DMS114 treated with DMSO at 0.1 percent for 48 hours (cell line): ENCODE results near the gene FOXP1.

Experiments used
- DNase-seq: peaks from one replicate; lab custom pipeline; 2025; ENCODE audit not compliant: unreplicated experiment; lab: John Stamatoyannopoulos, UW

The FOXP1 gene

DNA sequence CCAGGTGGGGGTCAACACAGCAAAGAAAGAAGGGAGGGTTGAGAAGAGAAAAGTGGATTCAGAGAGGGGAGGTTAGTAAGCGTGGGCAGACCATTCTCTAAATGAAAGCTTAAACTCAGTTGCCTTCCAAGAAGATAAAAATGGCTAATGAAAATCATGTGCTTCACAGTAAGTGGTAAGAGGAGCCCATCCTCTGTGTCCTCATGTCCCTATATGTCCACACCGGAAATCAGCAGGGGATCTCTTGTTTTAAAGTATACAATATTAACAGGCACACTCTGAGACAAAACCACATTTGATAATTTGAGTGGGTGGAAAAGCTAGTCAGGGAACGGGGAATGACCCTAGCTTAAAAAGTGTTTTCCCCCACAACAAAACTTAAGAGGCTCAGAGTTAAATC lies 4.4 kb upstream of the FOXP1 start:
- no peak for DNase-seq

DNA sequence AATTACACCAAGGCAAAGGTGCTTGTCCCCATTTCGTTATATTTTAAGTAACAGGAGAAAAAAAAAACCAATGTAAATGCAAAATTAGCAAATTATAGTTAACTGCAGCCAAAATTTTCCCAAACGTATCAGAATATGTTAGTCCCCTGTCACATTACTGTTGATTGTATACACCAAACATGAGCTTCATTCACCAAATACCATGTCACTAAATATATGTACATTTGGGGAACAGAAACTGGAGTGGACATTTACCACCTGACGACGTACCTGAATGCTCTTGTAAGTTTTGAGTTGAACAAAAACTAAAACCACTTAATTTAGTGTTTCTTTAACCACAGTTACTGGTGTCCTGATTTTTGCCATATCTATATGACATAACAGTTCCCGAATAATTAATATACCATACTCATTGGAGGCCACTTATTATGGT lies 3.3 kb upstream of the FOXP1 start:
- no peak for DNase-seq

DNA sequence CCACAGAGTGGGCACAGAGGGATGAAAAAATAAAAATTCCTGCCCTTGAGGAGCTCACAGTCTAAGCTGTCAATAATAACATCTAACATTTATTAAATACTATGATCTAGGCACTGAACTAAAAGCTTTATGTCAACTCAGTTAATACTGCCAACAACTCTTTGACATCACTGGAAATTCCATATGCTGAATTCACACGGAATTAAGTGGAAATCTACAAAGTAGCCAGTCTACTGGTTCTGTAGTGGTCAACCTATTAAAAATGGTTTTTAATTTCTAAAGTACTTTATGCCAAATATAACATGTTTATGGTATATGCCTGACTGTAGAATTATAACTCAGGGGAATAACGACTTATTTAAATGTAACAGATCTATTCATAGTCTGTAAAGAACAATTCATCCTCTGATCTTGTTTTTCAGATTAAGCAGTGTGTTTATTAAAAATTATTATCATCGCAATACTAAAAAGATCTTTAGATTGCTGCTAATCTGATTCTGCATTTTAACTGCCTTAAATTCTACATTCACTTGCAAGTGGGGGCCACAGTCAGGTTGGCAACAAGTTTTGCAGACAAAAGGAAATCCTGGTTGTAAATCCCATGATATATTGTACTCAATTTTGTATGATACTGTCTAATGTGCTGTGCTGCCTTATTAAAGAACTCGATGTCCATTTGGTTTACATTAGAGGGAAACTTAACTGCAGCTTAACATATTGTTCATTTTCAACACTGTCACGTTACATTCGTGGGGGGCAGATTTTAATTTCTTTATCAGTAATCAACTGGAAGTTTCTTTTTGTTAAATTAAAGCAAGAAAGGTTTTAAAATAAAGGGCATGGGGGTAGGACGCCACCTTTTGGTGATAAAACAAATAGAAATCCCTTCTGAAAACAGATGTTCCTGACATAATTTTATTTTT lies 2.6 kb upstream of the FOXP1 start:
- DNase-seq: no peak

DNA sequence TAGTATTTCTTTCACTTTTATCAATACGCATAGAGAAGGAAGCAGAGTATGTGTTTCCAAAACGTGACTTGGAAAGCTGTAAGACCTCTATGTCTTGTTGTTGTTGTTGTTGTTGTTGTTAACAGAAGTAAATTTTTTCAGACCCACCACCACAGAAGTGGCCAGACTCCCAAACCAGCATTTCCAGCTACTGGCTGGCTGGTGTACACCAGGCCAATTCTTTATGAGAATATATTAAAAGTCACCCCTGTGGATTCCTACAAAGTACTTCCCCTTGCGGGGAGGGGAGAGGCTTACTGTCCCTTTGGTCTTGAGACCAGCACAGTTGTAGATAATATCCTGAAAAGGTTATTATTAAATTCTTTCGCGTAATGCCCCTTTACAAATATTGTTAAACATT lies 1.6 kb upstream of the FOXP1 start:
- DNase-seq: no peak

DNA sequence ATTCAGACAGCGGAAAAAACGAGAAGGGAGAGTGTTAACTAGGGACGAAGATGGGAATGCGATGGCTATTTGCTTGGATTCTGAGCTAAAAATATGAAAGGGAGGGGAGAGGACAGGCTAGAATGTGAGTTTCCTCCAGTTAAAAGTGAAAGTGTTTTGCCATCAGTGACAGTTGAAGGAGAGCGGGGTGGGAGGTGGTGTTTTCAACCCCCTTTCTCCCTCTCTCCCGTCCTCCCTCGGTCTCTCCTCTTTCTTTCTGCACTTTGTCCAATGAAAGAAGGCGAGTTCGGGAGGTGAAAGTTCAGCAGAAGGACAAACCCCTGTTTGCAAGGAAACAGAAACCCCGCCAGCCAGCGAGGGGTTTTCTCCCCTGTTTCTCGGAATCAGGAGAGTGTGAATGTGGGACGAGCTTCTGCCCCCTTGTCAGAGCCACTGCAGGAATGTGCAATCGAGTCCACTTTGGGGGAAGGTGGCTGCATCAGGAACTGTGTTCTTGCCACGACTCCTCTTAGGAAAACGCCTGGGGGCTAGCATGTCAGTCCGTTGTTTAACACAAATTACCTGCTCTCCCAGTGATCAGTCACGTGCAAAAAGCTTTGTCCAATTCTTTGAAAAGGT lies 975 bp upstream of the FOXP1 start:
- no peak for DNase-seq

DNA sequence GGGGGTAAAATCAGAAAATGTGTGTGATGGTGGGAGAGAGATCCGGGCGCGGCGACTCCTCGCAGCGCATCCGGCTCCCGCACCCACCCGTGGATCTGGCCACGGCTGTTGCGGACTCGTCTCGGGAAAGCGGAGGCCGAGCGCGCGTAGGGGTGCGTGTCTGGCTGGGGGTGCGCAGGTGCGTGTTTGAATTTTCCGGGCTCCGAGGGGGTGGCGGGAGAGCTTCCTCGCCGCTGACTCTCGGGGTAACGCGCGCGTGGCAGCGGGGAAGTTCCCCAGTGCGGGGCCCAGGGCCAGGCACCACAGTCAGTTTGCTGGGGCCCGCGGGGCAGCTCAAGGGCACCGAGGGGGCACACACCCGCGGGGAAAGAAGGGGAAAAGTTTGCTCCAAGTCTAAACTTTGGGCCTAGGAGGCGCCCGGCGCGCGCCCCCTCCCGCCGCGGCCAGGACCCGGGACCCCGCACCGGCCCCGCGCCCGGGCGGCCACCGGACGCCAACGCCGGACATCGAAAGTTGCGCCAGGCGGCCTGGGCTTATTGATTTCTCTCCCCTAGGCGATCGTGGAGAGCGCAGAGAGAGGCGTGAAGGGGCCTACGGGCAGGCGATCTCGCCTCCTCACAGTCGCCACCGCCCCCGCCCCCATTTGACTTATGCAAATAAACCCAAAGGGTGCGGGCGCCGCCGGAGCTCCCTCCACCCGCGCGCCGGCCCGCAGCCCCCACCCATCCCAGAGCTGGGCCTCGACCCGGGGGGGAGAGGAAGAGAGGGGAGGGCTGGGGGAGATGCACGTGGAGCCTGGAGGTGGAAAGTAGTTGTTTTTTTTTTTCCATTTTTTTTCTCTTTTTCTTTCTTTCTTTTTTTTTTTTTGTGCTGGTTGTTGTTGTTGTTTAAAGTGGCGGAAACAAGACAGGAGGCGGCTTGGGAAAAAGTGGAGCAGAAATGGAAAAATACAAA lies 639 bp downstream of the FOXP1 start:
- DNase-seq: no peak

DNA sequence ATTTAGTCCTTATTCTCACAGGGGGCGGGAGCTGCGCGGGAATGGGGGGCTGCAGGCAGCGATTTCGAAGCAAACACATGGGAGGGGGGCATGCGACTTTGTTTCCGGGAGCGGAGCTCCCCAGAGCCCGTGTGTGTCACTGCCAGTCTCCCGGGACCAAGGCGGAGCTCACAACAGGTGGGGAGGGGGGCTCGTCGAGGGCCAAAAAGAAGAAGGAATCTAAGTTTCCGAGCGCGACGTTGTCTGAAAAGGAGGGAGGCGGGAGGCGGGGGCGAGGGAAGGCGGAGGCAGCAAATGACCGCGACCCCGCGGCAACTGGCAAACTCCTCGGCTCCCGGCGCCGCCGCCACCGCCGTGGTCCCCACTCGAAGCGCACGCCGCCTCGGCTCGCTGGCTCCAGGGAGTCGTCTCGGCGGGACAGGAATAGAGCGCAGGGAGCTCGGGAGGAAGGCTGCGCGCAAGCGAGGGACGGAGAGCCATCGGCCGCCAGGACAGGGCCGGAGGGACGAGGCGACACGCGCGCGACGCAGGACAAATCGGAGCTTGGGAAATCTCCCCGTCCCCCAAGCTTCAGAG lies 1.4 kb downstream of the FOXP1 start:
- no peak for DNase-seq

DNA sequence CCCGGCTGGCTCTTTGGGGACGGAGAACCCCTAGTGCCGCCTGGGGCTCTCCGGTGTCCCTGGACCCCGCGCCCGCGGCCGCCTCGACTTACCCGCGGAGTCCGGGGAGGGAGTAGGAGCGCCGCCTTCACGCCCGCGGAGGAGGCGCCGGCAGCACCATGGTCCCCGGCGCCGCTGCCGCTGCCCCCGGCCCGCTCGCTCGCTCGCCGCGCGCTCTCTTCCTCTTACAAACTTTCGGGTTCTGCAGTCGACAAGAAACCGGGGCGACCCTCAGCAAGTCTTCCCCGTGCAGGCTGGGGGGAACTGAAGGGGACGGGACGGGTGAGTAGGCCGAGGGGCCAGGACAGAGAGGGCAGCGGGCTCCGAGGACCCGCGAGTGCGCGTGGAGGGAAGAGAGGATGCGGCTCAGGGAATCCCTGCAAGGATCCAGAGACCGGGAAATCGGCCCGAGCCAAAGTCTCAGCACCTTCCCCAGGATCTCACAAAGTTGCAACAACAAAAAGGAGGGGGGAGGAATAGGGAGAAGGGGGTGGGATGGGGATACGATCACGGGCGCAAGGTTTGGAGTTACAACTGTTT lies 2.0 kb downstream of the FOXP1 start:
- no peak for DNase-seq

DNA sequence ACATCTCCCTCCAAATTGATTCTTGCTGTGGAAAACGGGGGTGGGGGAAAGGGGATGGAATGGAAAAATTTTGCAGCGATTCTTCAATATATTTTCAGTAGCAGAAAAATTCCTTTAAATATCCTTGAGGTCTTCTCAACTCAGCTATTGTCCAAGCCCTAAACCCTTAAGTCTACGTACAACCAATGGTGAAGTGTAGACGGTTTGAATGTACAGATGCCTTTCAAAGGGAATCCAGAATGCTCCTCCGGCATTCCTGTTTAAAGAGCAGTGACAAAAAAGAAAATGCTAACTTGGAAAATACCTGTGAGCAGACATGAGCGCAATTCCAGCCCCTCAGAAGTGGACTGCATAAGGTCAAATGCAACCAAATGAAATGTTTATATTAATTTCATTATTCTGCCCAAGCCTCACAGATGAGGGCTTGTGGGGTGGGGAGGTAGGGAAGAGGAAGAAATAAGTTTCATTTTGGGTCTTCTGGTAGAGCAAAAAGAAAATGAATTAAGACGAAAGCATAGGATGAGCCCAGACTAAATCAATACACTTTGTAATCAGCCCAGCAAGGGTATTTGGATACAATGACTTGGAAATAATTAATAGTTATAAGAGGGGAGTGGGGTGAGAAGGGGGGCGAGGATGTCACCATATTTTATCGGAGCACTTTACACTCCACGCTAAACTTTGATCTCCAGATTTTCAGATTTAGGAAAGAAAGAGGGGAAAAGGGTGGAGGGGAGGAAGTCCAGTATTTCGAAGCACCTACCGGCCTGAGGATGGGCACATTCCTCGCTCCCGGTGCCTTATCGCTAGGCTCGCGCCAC lies 2.7 kb downstream of the FOXP1 start:
- no peak for DNase-seq

DNA sequence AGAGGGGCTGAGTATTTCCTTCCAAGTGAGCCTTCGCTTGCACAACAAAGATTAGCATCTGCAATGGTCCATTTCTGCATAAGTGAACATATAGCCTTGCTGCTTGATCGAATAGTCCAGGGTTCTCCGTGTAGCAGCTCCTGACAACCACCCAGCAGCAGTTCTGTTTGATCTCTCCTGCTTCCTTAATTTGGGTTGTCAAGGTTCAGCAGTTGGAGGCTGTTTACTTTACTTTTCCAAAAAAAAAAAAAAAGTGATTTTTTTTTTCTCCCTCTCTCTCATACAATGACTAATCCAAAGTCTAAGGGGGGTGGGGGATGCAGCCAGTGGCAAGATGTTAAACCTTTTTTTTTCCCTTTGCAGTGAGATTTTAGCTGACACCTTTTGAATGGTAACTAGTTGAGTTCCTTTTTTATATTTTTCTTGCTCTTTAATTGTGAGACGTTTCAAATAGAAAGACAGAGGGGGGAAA lies 3.6 kb downstream of the FOXP1 start:
- DNase-seq: no peak

DNA sequence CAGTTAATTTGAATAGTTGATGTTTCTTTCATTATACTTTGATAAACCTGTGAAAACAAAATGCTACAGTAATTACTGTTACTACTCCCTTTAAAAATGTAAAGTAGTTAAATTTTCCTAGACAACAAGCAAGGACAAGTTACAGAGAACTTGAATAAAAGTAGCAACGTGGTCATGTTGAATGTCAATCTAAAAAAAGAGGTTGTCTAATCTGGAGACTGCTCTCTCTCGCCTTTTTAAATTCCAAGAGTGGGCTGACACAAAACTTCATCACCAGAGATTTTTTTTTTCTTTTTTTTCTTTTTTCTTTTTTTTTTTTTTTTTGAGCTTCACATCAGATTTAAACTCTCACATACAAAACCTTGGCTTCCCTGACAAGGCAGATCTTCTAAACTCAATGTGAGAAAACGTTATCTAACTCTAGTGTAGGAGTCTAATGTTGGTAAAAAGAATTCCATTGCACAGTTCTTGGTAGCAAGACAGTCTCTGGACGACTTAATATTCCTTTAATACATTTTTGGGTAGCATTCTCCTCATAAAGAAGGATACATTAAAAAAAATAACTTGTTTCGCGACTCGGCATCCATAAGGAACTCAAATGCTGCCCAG lies 4.1 kb downstream of the FOXP1 start:
- no peak for DNase-seq

DNA sequence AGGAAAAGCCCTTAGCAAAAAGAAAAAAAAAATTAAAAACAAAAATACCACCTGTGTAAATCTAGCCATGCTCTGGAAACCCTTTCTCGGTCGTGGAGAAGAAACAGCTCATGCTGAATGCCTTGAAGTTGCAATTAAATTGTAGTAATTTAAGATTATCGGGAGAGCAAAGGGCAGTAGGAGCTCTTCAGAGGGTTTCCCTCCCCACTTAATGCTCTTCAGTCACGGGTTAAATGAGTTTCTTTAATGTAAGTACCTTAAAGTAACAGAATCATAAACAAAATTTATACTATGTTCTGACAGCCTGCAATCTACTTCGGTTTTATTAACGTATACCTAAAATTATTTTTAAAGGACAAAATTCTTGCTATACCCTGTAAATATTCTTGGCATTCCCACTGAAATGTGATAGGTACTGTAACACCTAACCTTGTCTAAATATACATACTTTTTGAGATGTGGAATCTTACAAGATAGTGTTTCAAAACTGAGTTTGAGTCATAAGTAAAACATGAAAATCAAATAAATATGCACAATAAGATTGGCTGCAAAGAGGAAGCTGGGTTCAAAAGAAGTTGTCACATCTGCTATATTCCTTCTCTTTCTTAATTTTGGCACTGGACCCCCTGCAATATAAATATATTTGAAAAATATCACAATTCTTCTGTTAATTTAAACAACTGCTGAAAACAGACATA lies 5.3 kb downstream of the FOXP1 start:
- DNase-seq: no peak

DNA sequence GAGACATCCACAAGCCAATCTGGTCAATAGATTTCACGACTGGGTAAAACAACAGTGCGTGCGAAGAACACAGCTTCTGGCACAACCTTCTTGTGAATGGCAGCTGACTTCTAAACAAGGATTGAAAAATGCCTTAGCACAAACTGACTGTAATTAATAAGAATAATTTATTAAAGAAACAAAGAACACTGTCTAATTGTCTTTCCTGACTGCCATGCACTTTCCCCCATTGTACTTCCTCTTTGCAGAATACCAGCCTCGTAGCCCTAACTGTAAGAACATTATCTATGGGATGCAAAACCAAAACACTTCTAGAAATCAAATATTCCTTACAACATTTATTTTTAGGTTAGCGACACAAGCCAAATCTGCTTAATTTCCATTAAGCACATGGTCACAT lies 6.5 kb downstream of the FOXP1 start:
- DNase-seq: no peak

DNA sequence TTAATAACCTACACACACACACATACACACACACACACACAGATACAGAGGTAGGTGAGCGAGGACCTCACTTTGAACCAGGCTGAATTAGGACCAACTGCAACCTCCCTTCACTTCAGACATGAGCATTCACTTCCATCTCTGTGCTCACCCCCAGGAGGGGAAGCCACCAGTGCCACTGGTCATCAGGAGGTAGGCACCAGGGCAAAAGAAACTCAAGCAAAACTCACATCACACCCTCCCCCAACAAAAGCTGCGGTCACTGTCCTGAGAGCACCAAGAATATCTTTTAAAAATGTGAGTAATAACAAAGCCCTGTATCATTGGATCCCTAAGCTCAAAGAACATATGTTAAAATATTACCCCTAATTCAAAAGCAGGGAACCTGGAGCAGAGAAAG lies 8.1 kb downstream of the FOXP1 start:
- no peak for DNase-seq

DNA sequence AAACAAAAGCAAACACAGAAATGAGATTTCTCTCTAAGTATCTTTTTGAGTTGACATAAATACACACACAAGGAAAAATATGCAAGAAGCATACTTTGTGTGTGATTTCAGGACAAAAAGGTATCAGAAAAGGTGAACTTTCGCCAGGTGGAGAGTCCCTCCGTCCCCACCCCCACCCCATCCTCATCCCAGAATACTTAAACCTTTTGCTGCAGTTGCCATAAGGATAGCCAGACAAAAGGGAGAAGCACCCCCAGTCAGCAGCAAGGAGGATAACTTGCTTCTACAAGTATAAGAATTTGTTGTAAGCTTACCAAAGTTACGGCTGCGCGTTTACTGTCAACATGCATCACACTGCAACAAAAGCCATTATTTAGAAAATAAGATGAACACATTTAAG lies 10.3 kb downstream of the FOXP1 start:
- no peak for DNase-seq

DNA sequence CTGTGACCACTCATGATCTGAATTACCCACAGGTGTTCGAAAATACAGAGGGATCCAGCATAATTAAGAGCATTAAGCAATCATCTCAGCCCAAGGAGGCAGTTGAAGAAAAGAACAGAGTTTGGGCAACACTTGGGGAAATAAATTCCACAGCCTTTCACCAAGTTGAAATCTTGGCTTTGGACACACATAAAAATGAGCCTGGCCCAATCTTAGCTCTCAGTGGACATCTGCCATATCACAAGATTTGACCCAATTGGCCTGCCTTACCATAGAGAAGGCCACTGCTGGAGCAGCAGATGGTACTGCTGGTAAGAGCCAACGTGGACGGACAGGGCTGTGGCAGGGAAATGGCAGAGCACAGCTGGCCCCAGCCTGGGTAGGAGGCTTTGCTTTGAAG lies 13.0 kb downstream of the FOXP1 start:
- no peak for DNase-seq

DNA sequence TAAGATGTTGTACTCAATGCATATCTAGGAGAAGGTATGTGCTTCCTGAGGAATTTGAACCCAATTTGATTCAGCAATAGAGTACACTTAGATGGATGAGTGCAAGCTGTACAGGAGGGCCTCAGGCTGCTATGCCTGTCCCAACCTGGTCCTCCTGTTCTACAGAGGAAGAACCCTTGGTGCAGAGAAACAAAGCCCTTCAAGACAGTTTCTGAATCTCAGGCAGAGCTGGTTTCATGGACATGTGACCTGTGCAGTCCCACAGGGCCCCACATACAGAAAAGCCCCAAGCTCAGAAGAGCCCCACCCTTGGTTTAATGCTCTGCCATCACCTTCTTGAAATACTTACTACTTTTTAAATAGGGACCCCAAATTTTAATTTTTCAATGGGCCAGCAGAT lies 15.3 kb downstream of the FOXP1 start:
- no peak for DNase-seq

DNA sequence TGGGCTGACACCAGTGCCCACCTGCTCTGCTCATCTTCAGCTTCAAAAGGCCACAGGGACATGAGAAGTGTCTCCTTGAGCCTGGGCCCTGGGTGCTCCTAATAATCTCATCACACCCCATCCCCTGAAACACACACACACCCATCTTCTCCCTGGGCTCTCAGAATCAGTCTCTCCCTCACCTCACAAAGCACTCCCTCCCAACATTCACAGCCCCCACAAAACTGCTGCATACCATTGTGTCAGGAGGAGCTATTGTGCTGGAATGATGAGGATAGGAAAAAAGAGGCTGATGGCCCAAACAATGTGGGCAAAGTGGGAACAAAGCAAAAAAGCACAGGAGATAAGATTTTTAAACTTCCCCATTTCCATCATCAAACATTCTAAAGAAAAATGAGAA lies 16.8 kb downstream of the FOXP1 start:
- DNase-seq: no peak

DNA sequence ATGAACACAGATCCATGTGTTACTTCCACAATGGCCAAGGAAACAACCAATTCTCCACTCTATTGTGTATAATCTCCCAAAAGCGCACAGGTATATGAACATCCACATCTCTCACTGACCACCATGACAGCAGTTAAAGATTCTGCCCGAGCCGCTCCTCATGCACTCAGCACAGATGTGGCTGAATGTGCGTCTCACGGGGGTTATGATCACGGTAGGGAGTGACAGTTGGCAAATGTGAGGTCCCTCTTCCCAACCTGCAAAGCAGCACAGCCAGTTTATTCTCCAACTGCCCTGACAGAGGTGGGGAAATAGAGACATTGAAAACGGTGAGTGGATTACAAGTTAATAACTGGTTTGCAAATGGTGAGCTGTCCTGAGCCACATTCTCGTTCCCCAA lies 17.6 kb downstream of the FOXP1 start:
- DNase-seq: no peak
